Measurements from ENCODE around the gene D2HGDH.

GRCh38 chr2:241777170-241777685, 42.8 kb downstream of the D2HGDH start:
- TF ChIP-seq, protein P1, sequence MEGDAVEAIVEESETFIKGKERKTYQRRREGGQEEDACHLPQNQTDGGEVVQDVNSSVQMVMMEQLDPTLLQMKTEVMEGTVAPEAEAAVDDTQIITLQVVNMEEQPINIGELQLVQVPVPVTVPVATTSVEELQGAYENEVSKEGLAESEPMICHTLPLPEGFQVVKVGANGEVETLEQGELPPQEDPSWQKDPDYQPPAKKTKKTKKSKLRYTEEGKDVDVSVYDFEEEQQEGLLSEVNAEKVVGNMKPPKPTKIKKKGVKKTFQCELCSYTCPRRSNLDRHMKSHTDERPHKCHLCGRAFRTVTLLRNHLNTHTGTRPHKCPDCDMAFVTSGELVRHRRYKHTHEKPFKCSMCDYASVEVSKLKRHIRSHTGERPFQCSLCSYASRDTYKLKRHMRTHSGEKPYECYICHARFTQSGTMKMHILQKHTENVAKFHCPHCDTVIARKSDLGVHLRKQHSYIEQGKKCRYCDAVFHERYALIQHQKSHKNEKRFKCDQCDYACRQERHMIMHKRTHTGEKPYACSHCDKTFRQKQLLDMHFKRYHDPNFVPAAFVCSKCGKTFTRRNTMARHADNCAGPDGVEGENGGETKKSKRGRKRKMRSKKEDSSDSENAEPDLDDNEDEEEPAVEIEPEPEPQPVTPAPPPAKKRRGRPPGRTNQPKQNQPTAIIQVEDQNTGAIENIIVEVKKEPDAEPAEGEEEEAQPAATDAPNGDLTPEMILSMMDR (IDR thresholded peaks at IDR 0.05): no peak
- no peak for TF ChIP-seq POLR2A (IDR thresholded peaks at IDR 0.05)

Measured in thyroid gland (tissue), 4 donors.